COLO829 (cell line): ENCODE results near the gene ADORA2A.

ENCODE experiments used
- DNase-seq: peaks from one replicate; pipeline ENCODE4 v3.0.0; 2012; ENCODE audit warnings: low spot score

Gene ADORA2A

GRCh38 chr22:24403346-24403745 lies 24.1 kb upstream of the ADORA2A start:
- DNase-seq: no peak

- no peak for DNase-seq
Observed at GRCh38 chr22:24404561-24405275, 22.7 kb upstream of the ADORA2A start.

- no peak for DNase-seq
Observed at GRCh38 chr22:24405631-24406321, 21.6 kb upstream of the ADORA2A start.

- DNase-seq: no peak
Observed at GRCh38 chr22:24406322-24407277, 20.8 kb upstream of the ADORA2A start.

- DNase-seq: no peak
Observed at GRCh38 chr22:24407278-24407665, 20.1 kb upstream of the ADORA2A start.

- DNase-seq: no peak
Observed at GRCh38 chr22:24407884-24408283, 19.5 kb upstream of the ADORA2A start.

GRCh38 chr22:24408630-24409029 lies 18.8 kb upstream of the ADORA2A start:
- no peak for DNase-seq

GRCh38 chr22:24409707-24410106 lies 17.7 kb upstream of the ADORA2A start:
- no peak for DNase-seq

GRCh38 chr22:24410110-24410856 lies 17.1 kb upstream of the ADORA2A start:
- no peak for DNase-seq

GRCh38 chr22:24411256-24412004 lies 16.0 kb upstream of the ADORA2A start:
- DNase-seq: no peak

GRCh38 chr22:24412274-24412673 lies 15.1 kb upstream of the ADORA2A start:
- no peak for DNase-seq

GRCh38 chr22:24413271-24413670 lies 14.1 kb upstream of the ADORA2A start:
- DNase-seq: no peak

- DNase-seq: no peak
Observed at GRCh38 chr22:24413736-24414385, 13.5 kb upstream of the ADORA2A start.

- DNase-seq: no peak
Observed at GRCh38 chr22:24414523-24414922, 12.9 kb upstream of the ADORA2A start.

GRCh38 chr22:24414984-24415945 lies 12.1 kb upstream of the ADORA2A start:
- DNase-seq: no peak

GRCh38 chr22:24416095-24416494 lies 11.3 kb upstream of the ADORA2A start:
- DNase-seq: no peak

- DNase-seq: no peak
Observed at GRCh38 chr22:24416611-24417010, 10.8 kb upstream of the ADORA2A start.

GRCh38 chr22:24417200-24417599 lies 10.2 kb upstream of the ADORA2A start:
- DNase-seq: no peak

GRCh38 chr22:24417901-24418641 lies 9.3 kb upstream of the ADORA2A start:
- no peak for DNase-seq
